EL (cell line): Measurements from ENCODE around the gene GNAQ.

ENCODE experiments used
- DNase-seq: peaks from one replicate; pipeline ENCODE4 v3.0.0-alpha.2; 2016

Gene GNAQ

GRCh38 chr9:77834898-77835488 lies 196.6 kb downstream of the GNAQ start:
- DNase-seq: no peak

DNA sequence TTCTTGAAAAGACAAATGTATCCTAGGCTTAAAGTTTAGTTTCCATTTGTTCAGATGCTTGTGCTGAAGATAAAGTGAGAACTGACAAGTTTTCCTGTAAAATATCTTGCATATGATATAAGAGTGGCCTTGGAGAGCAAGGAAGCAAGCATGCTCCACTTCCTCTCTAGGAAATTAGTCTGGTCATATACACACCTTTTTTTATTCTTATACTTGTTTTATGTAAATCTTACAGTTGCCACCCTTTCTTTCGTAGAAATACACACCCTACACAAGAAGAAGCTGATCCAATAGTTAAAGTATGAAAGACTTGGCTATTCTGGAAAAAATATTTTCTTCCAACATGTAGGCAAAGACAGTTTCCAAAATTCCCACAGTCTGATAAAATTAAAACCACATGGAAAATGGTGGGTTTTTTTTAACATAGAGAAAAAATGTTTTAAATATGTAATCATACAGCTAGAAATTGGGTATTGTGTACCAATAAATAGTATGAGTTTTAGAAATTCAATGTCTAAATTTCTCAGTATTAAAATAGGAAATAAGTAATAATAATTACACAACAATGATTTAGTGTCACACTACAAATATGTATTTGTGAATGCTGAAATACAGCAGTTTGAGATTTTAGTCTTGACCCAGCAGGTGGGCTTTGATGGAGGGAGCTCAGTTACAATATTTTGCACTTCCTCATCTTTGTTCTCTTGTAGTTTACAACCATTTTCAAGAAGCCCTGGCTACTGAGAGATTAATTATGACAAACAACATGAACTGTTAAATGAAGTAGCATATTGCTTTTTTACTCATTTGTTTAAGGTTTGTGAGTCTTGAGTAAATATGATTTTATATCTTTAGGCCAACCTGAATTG lies 197.8 kb downstream of the GNAQ start:
- DNase-seq: no peak

DNA sequence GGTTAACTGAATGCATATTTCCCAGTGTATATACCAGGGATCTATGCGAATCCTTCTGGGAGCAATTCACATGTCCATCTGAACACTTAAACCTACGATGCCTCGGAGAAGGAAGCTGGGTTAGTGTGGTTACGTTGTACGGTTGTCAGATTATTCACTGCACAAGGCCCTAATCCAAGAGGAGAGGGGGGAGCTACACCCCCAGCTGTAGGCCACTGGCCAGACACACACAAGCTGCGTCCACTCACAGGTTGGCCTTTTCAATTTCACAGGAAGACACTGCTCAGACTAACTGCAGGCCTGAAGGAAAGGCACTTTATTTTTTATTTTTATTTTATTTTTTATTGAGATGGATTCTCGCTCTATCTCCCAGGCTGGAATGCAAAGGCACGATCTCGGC lies 199.0 kb downstream of the GNAQ start:
- DNase-seq: no peak

DNA sequence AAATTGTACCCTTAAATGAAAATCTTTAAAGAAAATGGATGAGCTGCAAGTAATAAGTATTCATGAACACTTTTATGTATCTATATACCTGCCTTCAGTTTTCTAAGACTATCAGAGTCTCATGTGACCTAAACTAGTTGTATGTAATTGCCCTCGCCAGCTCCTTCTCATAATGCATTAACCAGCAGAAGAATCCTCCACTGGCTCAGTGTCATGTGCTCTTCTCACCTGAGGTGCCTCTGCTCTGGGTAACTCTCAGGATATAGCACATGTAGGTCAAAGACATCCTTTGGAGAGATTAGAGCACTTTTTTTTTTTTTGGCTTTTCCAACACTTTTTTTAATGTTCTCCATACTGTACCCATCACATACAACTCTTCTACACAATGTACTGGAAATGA lies 199.8 kb downstream of the GNAQ start:
- no peak for DNase-seq

DNA sequence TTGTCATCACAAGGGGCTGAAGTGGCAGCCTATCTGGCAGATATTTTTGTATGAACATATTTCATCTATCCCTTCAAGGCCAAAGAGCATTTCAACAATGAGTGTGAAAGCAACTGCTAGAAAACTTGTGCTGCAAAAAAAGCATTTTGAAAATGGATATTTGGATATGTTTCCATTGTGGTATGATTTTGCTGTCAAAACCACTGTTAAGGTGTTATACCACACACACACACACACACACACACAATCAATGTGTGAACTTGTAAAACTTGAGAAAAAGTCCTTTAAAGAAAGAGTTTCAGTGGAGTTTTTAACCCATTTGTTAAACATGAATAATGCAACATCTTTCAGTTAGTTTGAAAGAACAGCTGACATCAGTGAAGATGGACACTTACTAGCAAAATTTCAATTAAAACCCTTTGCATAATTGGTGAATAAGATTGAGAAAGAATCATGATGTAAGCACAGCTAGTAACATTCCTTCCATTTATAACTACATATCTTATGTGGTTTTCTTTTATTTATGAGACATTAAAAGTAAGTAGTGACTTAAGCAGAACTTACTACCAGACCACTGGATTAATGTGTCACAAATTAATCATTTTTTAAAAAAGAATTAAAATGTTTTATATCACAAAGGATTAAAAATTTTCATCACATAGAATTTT lies 200.9 kb downstream of the GNAQ start:
- DNase-seq: no peak

DNA sequence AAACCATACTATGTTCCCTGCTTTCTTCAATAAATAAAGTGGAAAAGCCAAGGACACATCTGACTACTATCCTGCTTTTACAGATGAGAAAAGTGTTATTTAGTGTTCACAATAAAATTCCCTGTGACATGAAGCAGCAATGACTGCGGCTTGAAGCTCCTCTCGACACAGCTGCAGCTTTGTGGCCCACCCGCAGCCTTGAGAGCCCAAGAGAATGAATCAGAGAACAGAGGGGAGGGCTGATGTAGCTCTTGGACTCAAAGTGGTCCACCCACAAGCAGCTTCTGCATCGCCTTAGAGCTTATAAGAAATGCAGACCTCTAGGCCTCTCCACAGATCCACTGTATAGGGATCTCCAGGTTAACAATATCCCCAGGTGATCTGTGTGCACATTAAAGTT lies 202.2 kb downstream of the GNAQ start:
- DNase-seq: no peak

GRCh38 chr9:77827104-77827784 lies 204.4 kb downstream of the GNAQ start:
- no peak for DNase-seq

- no peak for DNase-seq
These were observed 205.0 kb downstream of the GNAQ start for GRCh38 chr9:77826621-77827020.

DNA sequence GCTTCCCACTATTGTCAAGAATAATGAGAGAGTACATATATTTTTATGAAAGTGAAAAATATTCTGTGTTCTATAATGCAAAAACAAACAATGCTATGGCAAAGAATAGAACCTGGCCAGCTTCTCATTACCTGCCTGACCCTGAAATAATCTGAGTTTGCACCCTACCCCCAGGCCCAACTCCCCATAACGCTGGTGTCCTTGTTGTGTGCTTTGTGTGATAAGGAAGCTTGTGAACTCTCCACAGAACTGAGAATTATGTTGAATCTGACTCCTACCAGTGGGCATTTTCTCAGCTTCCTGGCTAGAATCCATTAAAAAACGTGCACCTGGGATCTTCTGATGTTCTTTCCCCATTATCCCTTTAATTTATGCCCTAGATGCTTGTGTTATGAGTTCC lies 205.5 kb downstream of the GNAQ start:
- DNase-seq: no peak

GRCh38 chr9:77825361-77825760 lies 206.2 kb downstream of the GNAQ start:
- no peak for DNase-seq

DNA sequence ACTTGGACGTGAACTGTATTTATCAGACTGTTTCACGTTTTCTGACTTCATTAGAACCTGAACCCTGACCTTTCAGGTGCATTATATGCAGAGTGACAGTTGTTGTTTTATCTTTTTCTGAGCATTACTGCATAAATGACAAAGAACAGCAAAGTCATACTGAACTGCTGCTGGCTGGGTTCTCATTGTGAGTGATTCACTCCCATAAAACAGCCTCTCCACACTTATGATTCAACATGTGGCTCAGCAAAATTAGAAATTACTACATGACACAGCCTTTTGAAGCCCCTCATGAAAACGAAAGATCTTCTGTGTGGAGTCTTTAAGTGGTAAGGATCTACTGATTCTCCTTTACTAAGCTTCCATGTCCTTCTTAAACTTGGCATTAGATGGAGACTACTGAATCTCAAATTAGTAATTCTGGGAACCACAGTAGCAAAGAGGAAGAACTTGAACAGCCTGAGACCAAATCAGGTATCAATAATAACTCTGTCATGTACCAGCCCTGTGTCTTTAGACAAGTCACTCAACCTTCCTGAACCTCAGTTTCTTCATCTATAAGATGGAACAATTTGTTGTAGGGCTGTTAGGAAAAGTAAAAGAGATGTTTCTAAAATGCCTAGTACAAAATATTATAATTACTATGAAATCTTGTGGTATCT lies 211.2 kb downstream of the GNAQ start:
- peak; percentile 85 for DNase-seq

GRCh38 chr9:77819657-77820056 lies 212.0 kb downstream of the GNAQ start:
- no peak for DNase-seq

- no peak for DNase-seq
These were observed 213.9 kb downstream of the GNAQ start for GRCh38 chr9:77817590-77818311.

- peak; percentile 50 for DNase-seq
These were observed 214.8 kb downstream of the GNAQ start for GRCh38 chr9:77816641-77817341.

- no peak for DNase-seq
These were observed 216.4 kb downstream of the GNAQ start for GRCh38 chr9:77815260-77815659.

DNA sequence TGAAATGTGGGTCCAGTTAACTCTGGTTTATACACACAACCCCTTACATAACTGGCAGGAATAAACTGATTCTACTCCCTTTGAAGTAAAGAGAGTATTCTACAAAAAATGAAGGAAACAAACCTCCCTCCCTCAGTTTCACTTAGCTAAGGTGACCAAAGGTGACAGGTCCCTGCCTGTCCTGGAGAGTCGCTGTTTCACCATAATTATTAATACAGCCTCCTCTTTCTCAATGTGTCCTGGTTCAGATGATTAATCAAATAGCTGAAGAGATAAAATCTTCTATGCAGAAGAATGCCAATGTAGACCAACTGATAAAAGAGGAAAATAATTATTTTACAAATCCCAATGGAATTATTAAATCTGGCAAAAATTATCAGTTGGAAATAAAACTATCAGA lies 219.8 kb downstream of the GNAQ start:
- no peak for DNase-seq

DNA sequence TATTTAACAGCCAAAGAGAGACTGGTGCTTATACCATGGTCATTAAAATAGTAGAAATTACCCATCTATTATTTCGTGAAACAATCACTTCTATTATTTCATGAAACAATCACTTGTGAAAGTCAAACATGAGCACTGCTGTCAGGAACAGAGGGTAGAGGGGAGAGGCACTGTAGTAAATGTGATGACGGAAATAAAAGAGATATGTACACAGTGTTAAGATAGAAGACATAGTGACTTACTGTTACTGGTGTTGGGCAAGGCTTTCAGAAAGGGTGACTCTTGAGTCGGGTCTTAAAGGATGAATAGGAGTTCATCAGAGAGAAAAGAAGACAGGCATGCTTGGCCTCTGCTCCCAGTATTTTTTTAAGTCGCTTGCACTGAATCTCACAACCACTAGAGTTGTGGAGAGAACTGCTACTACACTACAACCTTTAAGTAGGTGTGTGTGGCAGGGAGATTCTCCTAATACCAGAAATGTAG lies 220.9 kb downstream of the GNAQ start:
- DNase-seq: no peak

- no peak for DNase-seq
These were observed 221.6 kb downstream of the GNAQ start for GRCh38 chr9:77810047-77810446.

GRCh38 chr9:77809552-77809951 lies 222.1 kb downstream of the GNAQ start:
- peak; percentile 45 for DNase-seq

DNA sequence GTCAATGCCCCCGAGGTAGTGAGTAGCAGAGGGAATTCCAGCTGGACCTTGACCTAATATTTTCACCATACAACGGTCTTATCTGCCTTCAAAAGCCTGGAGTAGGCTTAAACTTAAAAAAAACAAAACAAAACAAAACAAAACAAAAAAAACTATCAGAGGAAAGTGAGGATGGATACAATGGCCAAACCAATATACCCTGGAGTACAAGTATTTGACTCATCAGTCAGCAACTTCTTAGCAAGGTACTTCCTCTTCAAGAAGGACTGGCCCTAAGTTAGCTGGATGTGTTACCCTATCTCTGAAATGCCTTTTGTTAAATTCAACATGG lies 222.9 kb downstream of the GNAQ start:
- peak; percentile 37 for DNase-seq
